GM18517 (cell line): ENCODE results near the gene SOX10.

Experiments used
- ATAC-seq: cut with Tn5 transposase; IDR thresholded peaks from one replicate; pipeline ENCODE4 v1.9.1; 2021; ENCODE audit warnings: mild to moderate bottlenecking, moderate library complexity; ENCODE audit not compliant: unreplicated experiment

Gene SOX10

GRCh38 chr22:38016182-38017151, 32.1 kb upstream of the SOX10 start:
- ATAC-seq, result no peak

- no peak for ATAC-seq
Measured at GRCh38 chr22:38014083-38014482, 29.7 kb upstream of the SOX10 start.

GRCh38 chr22:38012604-38013072, 28.3 kb upstream of the SOX10 start:
- ATAC-seq, result no peak

GRCh38 chr22:38009000-38009806, 24.8 kb upstream of the SOX10 start:
- no peak for ATAC-seq

GRCh38 chr22:38007330-38007902, 23.1 kb upstream of the SOX10 start:
- ATAC-seq, result no peak

GRCh38 chr22:38006906-38007305, 22.6 kb upstream of the SOX10 start:
- ATAC-seq, result no peak

GRCh38 chr22:38005943-38006342, 21.6 kb upstream of the SOX10 start:
- ATAC-seq, result no peak

GRCh38 chr22:37999640-38000272, 15.4 kb upstream of the SOX10 start:
- no peak for ATAC-seq

- no peak for ATAC-seq
Measured at GRCh38 chr22:37999236-37999635, 14.9 kb upstream of the SOX10 start.

- no peak for ATAC-seq
Measured at GRCh38 chr22:37998543-37998942, 14.2 kb upstream of the SOX10 start.

GRCh38 chr22:37996515-37997246, 12.3 kb upstream of the SOX10 start:
- ATAC-seq, result no peak

GRCh38 chr22:37996079-37996478, 11.7 kb upstream of the SOX10 start:
- ATAC-seq, result no peak

GRCh38 chr22:37995460-37995859, 11.1 kb upstream of the SOX10 start:
- ATAC-seq, result no peak

- ATAC-seq, result no peak
Measured at GRCh38 chr22:37994982-37995381, 10.6 kb upstream of the SOX10 start.

- ATAC-seq, result no peak
Measured at GRCh38 chr22:37994049-37994448, 9.7 kb upstream of the SOX10 start.

GRCh38 chr22:37991731-37992442, 7.5 kb upstream of the SOX10 start:
- no peak for ATAC-seq

GRCh38 chr22:37990862-37991261, 6.5 kb upstream of the SOX10 start:
- no peak for ATAC-seq

- no peak for ATAC-seq
Measured at GRCh38 chr22:37990301-37990700, 5.9 kb upstream of the SOX10 start.
